NT2/D1 (cell line): ENCODE data around the gene RFLNA.

Source experiments
- SUZ12 ChIP-seq: IDR thresholded peaks from 2 replicates; pipeline ENCODE4 v1.6.1; 2011; ENCODE audit not compliant: insufficient read length, insufficient read depth; ENCODE audit errors: extremely low read depth
- YY1 ChIP-seq: IDR thresholded peaks from 2 replicates; pipeline ENCODE4 v1.6.1; 2011; ENCODE audit not compliant: insufficient read length, insufficient read depth
- ZNF274 ChIP-seq: IDR thresholded peaks from 2 replicates; pipeline ENCODE4 v1.6.1; 2011; ENCODE audit warnings: mild to moderate bottlenecking, low read depth, low read length

- TF ChIP-seq YY1 (no peak), ZNF274 (no peak), SUZ12 (no peak)
Observed at GRCh38 chr12:124363353-124363965, 68.6 kb downstream of the RFLNA start.
